Measurements from ENCODE around the gene SEC24B. TPM values are rescaled to one million over a fixed set of nuclear protein-coding genes. Genes with fewer than 3 reads are reported as not detected.

Gene SEC24B
- total RNA-seq, 1 donor from 2014 or later: 40.3 TPM

GRCh38 chr4:109589605-109590004, 156.0 kb downstream of the SEC24B start:
- Mint-ChIP-seq H3K9me3 (ENCODE audit: low read depth) (peaks cover 6% of the 10 kb centered on the region), H3K36me3 (ENCODE audit: insufficient read depth) (peaks cover 3% of the 10 kb centered on the region), H3K4me3 (ENCODE audit: low read depth) (no peak overlapping the region), H3K27me3 (no peaks in the 10 kb centered on the region), H3K4me1 (ENCODE audit: low read depth) (no peaks in the 10 kb centered on the region), H3K27ac (no peak overlapping the region)
- no peak for DNase-seq (ENCODE audit: low spot score, unreplicated experiment)
- TF ChIP-seq CTCF (IDR thresholded peaks at IDR 0.05; ENCODE audit: unreplicated experiment): no peak

Small RNAs within 50 kb of the gene (microRNA-seq; reads per million reads assigned to microRNA genes)
- 34.6 reads per million, percentile 40 among the genes with 10 or more reads in this experiment for gene MIR576 (ENCODE audit: borderline number of aligned reads, unreplicated experiment)

Other genes starting within 250 kb of the SEC24B start
- 3.8 and 3.9 TPM in 2 replicates for gene COL25A1, start 131.2 kb upstream of the SEC24B start, total RNA-seq
- gene MCUB, start 126.4 kb downstream of the SEC24B start, total RNA-seq: 3.9 and 4.0 TPM in 2 replicates

Data from progenitor cell of endocrine pancreas (in vitro differentiated cells).